CD4-positive, alpha-beta memory T cell (primary cell): ENCODE measurements around the gene RALA. TPM values are rescaled to one million over a fixed set of nuclear protein-coding genes. Genes with fewer than 3 reads are reported as not detected.
"Not testable (repeated sequence)": the region's sequence is repeated elsewhere in the genome, so short reads cannot be mapped to it uniquely, and the experiment has no call there.

Experiments used
- CTCF ChIA-PET: fragments of 350-600 bp; sonication (Branson Sonifier 250); formaldehyde crosslinking; loops from one replicate; lab custom pipeline; 2021; ENCODE audit warnings: inconsistent platforms; ENCODE audit not compliant: partially characterized antibody; lab: Charles Lee
- POLR2A ChIA-PET: fragments of 350-600 bp; sonication (Branson Sonifier 250); formaldehyde crosslinking; loops from one replicate; lab custom pipeline; 2021; ENCODE audit not compliant: partially characterized antibody; lab: Charles Lee
- DNase-seq, 5 donors: peaks; one replicate each; pipeline versions ENCODE4 v3.0.0 to v3.0.0-alpha.2; 2020 to 2022; ENCODE audit warnings: mixed read lengths in 1 of 5
- H3K27ac ChIP-seq: one replicate; pipeline ENCODE4 v1.7.0; 2013; ENCODE audit warnings: low read depth, low read length
- H3K27me3 ChIP-seq: 2 replicates; pipeline ENCODE4 v1.7.0; 2013; ENCODE audit warnings: mild to moderate bottlenecking, low read length, moderate library complexity; ENCODE audit not compliant: insufficient read depth
- H3K36me3 ChIP-seq: 2 replicates; pipeline ENCODE4 v1.7.0; 2013; ENCODE audit warnings: mild to moderate bottlenecking, low read length, moderate library complexity; ENCODE audit not compliant: insufficient read depth
- H3K4me1 ChIP-seq: 2 replicates; pipeline ENCODE4 v1.7.0; 2013; ENCODE audit warnings: mild to moderate bottlenecking, low read length, moderate library complexity; ENCODE audit not compliant: insufficient read depth
- H3K4me3 ChIP-seq, 2 donors: one replicate each; pipeline ENCODE4 v1.7.0; 2013; ENCODE audit warnings: low read length in 2 of 2, mild to moderate bottlenecking in 1 of 2
- H3K9me3 ChIP-seq, 2 donors: one replicate each; pipeline ENCODE4 v1.7.0; 2013; ENCODE audit warnings: low read length in 2 of 2, control low read depth in 1 of 2; ENCODE audit not compliant: control insufficient read depth in 1 of 2
- H3K27ac Mint-ChIP-seq, 7 donors: one replicate each; pipeline ENCODE4 v1.8.0; 2020 to 2021; ENCODE audit warnings: mixed read lengths in 7 of 7, mild to moderate bottlenecking in 6 of 7, inconsistent platforms in 3 of 7, moderate library complexity in 3 of 7
- H3K27me3 Mint-ChIP-seq, 2 donors: one replicate each; pipeline ENCODE4 v1.8.0; 2020 to 2021; ENCODE audit warnings: mixed read lengths in 2 of 2
- H3K36me3 Mint-ChIP-seq, 2 donors: one replicate each; pipeline ENCODE4 v1.8.0; 2020 to 2021; ENCODE audit warnings: mixed read lengths in 2 of 2, inconsistent platforms in 1 of 2, mild to moderate bottlenecking in 1 of 2
- H3K4me1 Mint-ChIP-seq, 4 donors: one replicate each; pipeline ENCODE4 v1.8.0; 2020 to 2021; ENCODE audit warnings: mixed read lengths in 4 of 4, mild to moderate bottlenecking in 1 of 4
- H3K4me3 Mint-ChIP-seq, 8 donors: one replicate each; pipeline ENCODE4 v1.8.0; 2020 to 2021; ENCODE audit warnings: mixed read lengths in 8 of 8, mild to moderate bottlenecking in 7 of 8, moderate library complexity in 6 of 8, inconsistent platforms in 3 of 8
- H3K9me3 Mint-ChIP-seq, 8 donors: one replicate each; pipeline ENCODE4 v1.8.0; 2020 to 2021; ENCODE audit warnings: mixed read lengths in 8 of 8, mild to moderate bottlenecking in 5 of 8, inconsistent platforms in 3 of 8, moderate library complexity in 1 of 8
- intact Hi-C: fragments of 100-400 bp; cut with micrococcal nuclease; formaldehyde crosslinking; loops from one replicate; pipeline ENCODE4 v1.15.1; 2023
- polyA plus RNA-seq, 2 donors: library from polyadenylated mRNA; unstranded; fragments of 300-500 nt; fragmentation: Illumina TruSeq; gene quantifications; one replicate each; pipeline ENCODE4 v1.2.3, GENCODE V29; 2021
- total RNA-seq, 2 experiments: library from RNA; stranded (reverse); gene quantifications; one replicate each; pipeline ENCODE4 v1.2.3, GENCODE V29; 2021

Gene RALA
- total and polyA plus RNA-seq, 4 experiments from 2014 or later, result 31.6 to 50.5 (median 47.0) TPM

- peak overlapping the region in 1 of 7 donors; percentile 74 for H3K27ac Mint-ChIP-seq
- Histone ChIP-seq H3K4me1 (no peaks in the 10 kb centered on the region), H3K4me3 (no peak overlapping the region), H3K27me3 (no peaks in the 10 kb centered on the region), H3K9me3 (no peaks in the 10 kb centered on the region), H3K27ac (no peak overlapping the region), H3K36me3 (no peaks in the 10 kb centered on the region)
- intact Hi-C loops, result no loop called here
- CTCF ChIA-PET, result interaction anchor here (1.6 to 1.7 kb wide), 2 partner anchors 64 to 105 kb away, joined by 3 to 4 read pairs; no protein-coding TSS in a partner anchor
- POLR2A ChIA-PET, result no interaction called here
- H3K4me1 Mint-ChIP-seq, result peaks cover 26 to 44% (median 33%) of the 10 kb centered on the region in 4 donors
- no peak for DNase-seq
- H3K9me3 Mint-ChIP-seq, result no peaks in the 10 kb centered on the region
- no peaks in the 10 kb centered on the region for H3K27me3 Mint-ChIP-seq
- no peak overlapping the region for H3K4me3 Mint-ChIP-seq
- peaks cover 19 to 22% of the 10 kb centered on the region in 2 donors for H3K36me3 Mint-ChIP-seq
Observed at GRCh38 chr7:39683216-39683845, 60.0 kb downstream of the RALA start.

GRCh38 chr7:39686261-39686924 is 63.0 kb downstream of the RALA start:
- DNase-seq, result no peak

GRCh38 chr7:39688611-39689480 is 65.5 kb downstream of the RALA start:
- CTCF ChIA-PET, result no interaction called here

More at GRCh38 chr7:39686261-39686924, 63.0 kb downstream of the RALA start:
- no peaks in the 10 kb centered on the region for H3K9me3 ChIP-seq
- no peaks in the 10 kb centered on the region for H3K27me3 Mint-ChIP-seq
- H3K36me3 ChIP-seq, result peaks cover 8% of the 10 kb centered on the region
- intact Hi-C loops, result no loop called here
- H3K4me1 Mint-ChIP-seq, result peaks cover 15 to 29% (median 20%) of the 10 kb centered on the region in 4 donors
- ChIA-PET CTCF (interaction anchor here (1.0 to 1.8 kb wide), 2 partner anchors 24 to 106 kb away, joined by 3 to 7 read pairs; no protein-coding TSS in a partner anchor), POLR2A (no interaction called here)
- H3K27ac ChIP-seq, result no peak overlapping the region
- H3K4me3 Mint-ChIP-seq, result no peak overlapping the region
- H3K4me1 ChIP-seq, result no peaks in the 10 kb centered on the region
- no peak overlapping the region for H3K4me3 ChIP-seq
- no peak overlapping the region for H3K27ac Mint-ChIP-seq
- peaks cover 34 to 39% of the 10 kb centered on the region in 2 donors for H3K36me3 Mint-ChIP-seq
- H3K9me3 Mint-ChIP-seq, result no peaks in the 10 kb centered on the region
- H3K27me3 ChIP-seq, result no peaks in the 10 kb centered on the region

GRCh38 chr7:39691821-39692220 is 68.4 kb downstream of the RALA start:
- peaks cover 0 to 2% (median 0%) of the 10 kb centered on the region in 4 donors for H3K4me1 Mint-ChIP-seq
- intact Hi-C loops, result no loop called here
- no peaks in the 10 kb centered on the region for H3K9me3 ChIP-seq
- CTCF ChIA-PET, result no interaction called here
- POLR2A ChIA-PET, result interaction anchor here (1.1 kb wide), 1 partner anchor 16 kb away, joined by 5 read pairs; no protein-coding TSS in a partner anchor
- H3K27ac ChIP-seq, result no peak overlapping the region
- H3K36me3 Mint-ChIP-seq, result peaks cover 59 to 70% of the 10 kb centered on the region in 2 donors
- H3K4me3 Mint-ChIP-seq, result no peak overlapping the region
- H3K27ac Mint-ChIP-seq, result no peak overlapping the region
- H3K4me1 ChIP-seq, result no peaks in the 10 kb centered on the region
- H3K36me3 ChIP-seq, result peaks cover 10% of the 10 kb centered on the region
- H3K27me3 ChIP-seq, result no peaks in the 10 kb centered on the region
- H3K9me3 Mint-ChIP-seq, result peaks cover 0 to 5% (median 0%) of the 10 kb centered on the region in 8 donors
- no peak overlapping the region for H3K4me3 ChIP-seq
- H3K27me3 Mint-ChIP-seq, result no peaks in the 10 kb centered on the region
- DNase-seq, result no peak

More at GRCh38 chr7:39688611-39689480, 65.5 kb downstream of the RALA start:
- intact Hi-C loops, result no loop called here
- Histone ChIP-seq H3K36me3 (peaks cover 8% of the 10 kb centered on the region), H3K4me3 (no peak overlapping the region), H3K4me1 (no peaks in the 10 kb centered on the region), H3K27ac (no peak overlapping the region), H3K9me3 (no peaks in the 10 kb centered on the region), H3K27me3 (no peaks in the 10 kb centered on the region)
- POLR2A ChIA-PET, result no interaction called here
- no peaks in the 10 kb centered on the region for H3K27me3 Mint-ChIP-seq
- peaks cover 0 to 5% (median 0%) of the 10 kb centered on the region in 8 donors for H3K9me3 Mint-ChIP-seq
- no peak for DNase-seq
- H3K4me1 Mint-ChIP-seq, result peaks cover 3 to 7% (median 5%) of the 10 kb centered on the region in 4 donors
- peaks cover 58 to 60% of the 10 kb centered on the region in 2 donors for H3K36me3 Mint-ChIP-seq
- peak overlapping the region in 2 of 7 donors; percentile 25 to 56 for H3K27ac Mint-ChIP-seq
- H3K4me3 Mint-ChIP-seq, result no peak overlapping the region

GRCh38 chr7:39693086-39693485 is 69.7 kb downstream of the RALA start:
- H3K9me3 ChIP-seq, H3K4me3 ChIP-seq, H3K27me3 ChIP-seq, H3K4me3 Mint-ChIP-seq, H3K9me3 Mint-ChIP-seq, POLR2A ChIA-PET, H3K4me1 ChIP-seq, H3K27me3 Mint-ChIP-seq, CTCF ChIA-PET, intact Hi-C loops, H3K4me1 Mint-ChIP-seq, DNase-seq, H3K27ac ChIP-seq: not testable (repeated sequence)
- peaks cover 65 to 76% of the 10 kb centered on the region in 2 donors for H3K36me3 Mint-ChIP-seq
- H3K27ac Mint-ChIP-seq, result peak overlapping the region in 1 of 7 donors; percentile 48
- peaks cover 18% of the 10 kb centered on the region for H3K36me3 ChIP-seq

GRCh38 chr7:39693812-39694211 is 70.4 kb downstream of the RALA start:
- Histone ChIP-seq H3K36me3 (peaks cover 18% of the 10 kb centered on the region), H3K27ac (no peak overlapping the region), H3K9me3 (no peaks in the 10 kb centered on the region), H3K4me1 (no peaks in the 10 kb centered on the region), H3K27me3 (no peaks in the 10 kb centered on the region), H3K4me3 (no peak overlapping the region)
- ChIA-PET CTCF (no interaction called here), POLR2A (no interaction called here)
- no peaks in the 10 kb centered on the region for H3K27me3 Mint-ChIP-seq
- DNase-seq, result no peak
- peak overlapping the region in 2 of 7 donors; percentile 7 to 46 for H3K27ac Mint-ChIP-seq
- peaks cover 0 to 2% (median 0%) of the 10 kb centered on the region in 4 donors for H3K4me1 Mint-ChIP-seq
- no peak overlapping the region for H3K4me3 Mint-ChIP-seq
- H3K9me3 Mint-ChIP-seq, result peaks cover 0 to 5% (median 0%) of the 10 kb centered on the region in 8 donors
- intact Hi-C loops, result no loop called here
- H3K36me3 Mint-ChIP-seq, result peaks cover 68 to 79% of the 10 kb centered on the region in 2 donors
